ENCODE data around the gene ATP12A. TPM values are rescaled to one million over a fixed set of nuclear protein-coding genes. Genes with fewer than 3 reads are reported as not detected.

The ATP12A gene
- total RNA-seq, 1 donor from 2014 or later = not detected

GRCh38 chr13:24718192-24718965 lies 38.2 kb downstream of the ATP12A start:
- Histone ChIP-seq H3K27me3 (ENCODE audit: low read depth) (peaks cover 7% of the 10 kb centered on the region), H3K27ac (replicated peaks) (no peak overlapping the region), H3K4me3 (no peak overlapping the region), H3K36me3 (no peaks in the 10 kb centered on the region), H3K4me1 (peaks cover 17% of the 10 kb centered on the region), H3K9me3 (replicated peaks) (no peaks in the 10 kb centered on the region)
- no peak for TF ChIP-seq CTCF (IDR thresholded peaks at IDR 0.05; ENCODE audit: borderline replicate concordance)
- DNase-seq = no peak
- intact Hi-C loops (cut with micrococcal nuclease) = no loop called here

GRCh38 chr13:24719139-24719538 lies 38.9 kb downstream of the ATP12A start:
- Histone ChIP-seq H3K4me3 (no peak overlapping the region), H3K4me1 (peaks cover 12% of the 10 kb centered on the region), H3K36me3 (no peaks in the 10 kb centered on the region), H3K27me3 (ENCODE audit: low read depth) (peaks cover 7% of the 10 kb centered on the region), H3K27ac (replicated peaks) (no peak overlapping the region), H3K9me3 (replicated peaks) (no peaks in the 10 kb centered on the region)
- DNase-seq = no peak
- intact Hi-C loops (cut with micrococcal nuclease) = no loop called here
- TF ChIP-seq CTCF (IDR thresholded peaks at IDR 0.05; ENCODE audit: borderline replicate concordance) = no peak

- Histone ChIP-seq H3K27ac (replicated peaks) (no peak overlapping the region), H3K4me3 (no peak overlapping the region), H3K27me3 (ENCODE audit: low read depth) (peaks cover 5% of the 10 kb centered on the region), H3K36me3 (no peaks in the 10 kb centered on the region), H3K4me1 (peaks cover 5% of the 10 kb centered on the region), H3K9me3 (replicated peaks) (no peaks in the 10 kb centered on the region)
- DNase-seq = no peak
- TF ChIP-seq CTCF (IDR thresholded peaks at IDR 0.05; ENCODE audit: borderline replicate concordance) = no peak
- intact Hi-C loops (cut with micrococcal nuclease) = no loop called here
Measured at GRCh38 chr13:24723206-24723605, 43.0 kb downstream of the ATP12A start.

DNA sequence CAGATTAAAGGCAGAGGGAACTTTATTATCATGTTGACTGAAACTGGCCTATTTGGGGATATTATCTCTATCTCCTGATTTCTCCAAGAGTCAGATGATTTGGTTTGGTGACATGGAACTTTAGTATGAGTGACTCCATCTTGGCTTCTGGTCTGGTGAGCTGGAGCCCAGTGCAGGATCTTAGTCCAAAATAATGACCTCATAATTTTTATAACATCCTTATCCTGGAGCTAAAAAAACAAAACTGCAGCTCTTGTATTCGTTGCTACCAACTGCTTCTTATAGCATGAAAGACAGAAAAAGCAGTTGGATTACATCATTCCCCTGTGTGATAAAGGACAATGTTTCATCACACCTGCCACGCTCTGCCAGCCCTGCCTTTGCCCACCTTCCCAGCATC lies 44.5 kb downstream of the ATP12A start:
- H3K27ac ChIP-seq (replicated peaks) = no peak overlapping the region
- TF ChIP-seq CTCF (IDR thresholded peaks at IDR 0.05; ENCODE audit: borderline replicate concordance) = no peak
- H3K9me3 ChIP-seq (replicated peaks) = no peaks in the 10 kb centered on the region
- peaks cover 5% of the 10 kb centered on the region for H3K27me3 ChIP-seq (ENCODE audit: low read depth)
- DNase-seq = no peak
- no peaks in the 10 kb centered on the region for H3K4me1 ChIP-seq
- no peak overlapping the region for H3K4me3 ChIP-seq
- intact Hi-C loops (cut with micrococcal nuclease) = no loop called here
- H3K36me3 ChIP-seq = no peaks in the 10 kb centered on the region

DNA sequence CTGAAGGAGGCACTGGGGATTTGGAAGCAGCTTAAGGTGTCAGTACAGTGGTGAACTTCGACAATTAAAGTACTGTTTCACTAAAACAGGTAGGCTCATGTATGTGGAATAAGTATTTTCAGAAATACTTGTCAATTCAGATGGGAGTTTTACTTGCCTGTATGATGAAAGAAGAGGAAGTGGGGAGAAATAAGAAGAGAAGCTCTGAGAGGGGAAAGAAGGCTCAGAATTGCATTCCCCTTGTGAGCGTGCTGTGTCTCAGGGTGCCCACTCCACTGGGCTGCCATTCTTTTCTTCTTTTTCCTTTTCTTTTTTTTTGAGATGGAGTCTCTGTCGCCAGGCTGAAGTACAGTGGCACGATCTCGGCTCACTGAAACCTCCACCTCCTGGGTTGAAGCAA lies 45.2 kb downstream of the ATP12A start:
- no peak for DNase-seq
- no peaks in the 10 kb centered on the region for H3K36me3 ChIP-seq
- intact Hi-C loops (cut with micrococcal nuclease) = no loop called here
- no peak overlapping the region for H3K4me3 ChIP-seq
- no peaks in the 10 kb centered on the region for H3K9me3 ChIP-seq (replicated peaks)
- no peak for TF ChIP-seq CTCF (IDR thresholded peaks at IDR 0.05; ENCODE audit: borderline replicate concordance)
- H3K27me3 ChIP-seq (ENCODE audit: low read depth) = peaks cover 5% of the 10 kb centered on the region
- H3K27ac ChIP-seq (replicated peaks) = no peak overlapping the region
- no peaks in the 10 kb centered on the region for H3K4me1 ChIP-seq

All from left ventricle myocardium inferior (tissue), 1 donor.